Skeletal muscle tissue (tissue), 4 donors: Measurements from ENCODE around the gene PITPNM2. TPM values are rescaled to one million over a fixed set of nuclear protein-coding genes. Genes with fewer than 3 reads are reported as not detected.

Experiments used
- H3K27ac ChIP-seq: one replicate; pipeline ENCODE4 v1.7.0; 2013; ENCODE audit warnings: mild to moderate bottlenecking, low read depth, low read length, inconsistent platforms
- H3K27me3 ChIP-seq, 3 donors: one replicate each; pipeline ENCODE4 v1.7.0; 2013; ENCODE audit warnings: low read length in 3 of 3; ENCODE audit not compliant: control insufficient read depth in 3 of 3, insufficient read depth in 3 of 3
- H3K36me3 ChIP-seq, 3 donors: one replicate each; pipeline ENCODE4 v1.7.0; 2013; ENCODE audit warnings: low read length in 3 of 3; ENCODE audit not compliant: control insufficient read depth in 3 of 3, insufficient read depth in 3 of 3
- H3K4me1 ChIP-seq, 3 donors: one replicate each; pipeline ENCODE4 v1.7.0; 2013; ENCODE audit warnings: low read length in 3 of 3, mild to moderate bottlenecking in 3 of 3; ENCODE audit not compliant: control insufficient read depth in 3 of 3, insufficient read depth in 3 of 3
- H3K4me3 ChIP-seq, 3 donors: one replicate each; pipeline ENCODE4 v1.7.0; 2013; ENCODE audit warnings: low read length in 3 of 3
- H3K9ac ChIP-seq, 3 donors: one replicate each; pipeline ENCODE4 v1.7.0; 2013; ENCODE audit warnings: low read length in 3 of 3, mild to moderate bottlenecking in 3 of 3, moderate library complexity in 2 of 3, low read depth in 1 of 3
- H3K9me3 ChIP-seq, 3 donors: one replicate each; pipeline ENCODE4 v1.7.0; 2013; ENCODE audit warnings: low read length in 3 of 3; ENCODE audit not compliant: control insufficient read depth in 3 of 3
- total RNA-seq: library from RNA; depleted of rRNA; stranded (reverse); fragments of >200 nt; gene quantifications from one replicate; pipeline ENCODE4 v1.2.3, GENCODE V29; 2014
- donor health status: Osteomylitis.

The PITPNM2 gene
- total RNA-seq = 3.1 TPM

DNA sequence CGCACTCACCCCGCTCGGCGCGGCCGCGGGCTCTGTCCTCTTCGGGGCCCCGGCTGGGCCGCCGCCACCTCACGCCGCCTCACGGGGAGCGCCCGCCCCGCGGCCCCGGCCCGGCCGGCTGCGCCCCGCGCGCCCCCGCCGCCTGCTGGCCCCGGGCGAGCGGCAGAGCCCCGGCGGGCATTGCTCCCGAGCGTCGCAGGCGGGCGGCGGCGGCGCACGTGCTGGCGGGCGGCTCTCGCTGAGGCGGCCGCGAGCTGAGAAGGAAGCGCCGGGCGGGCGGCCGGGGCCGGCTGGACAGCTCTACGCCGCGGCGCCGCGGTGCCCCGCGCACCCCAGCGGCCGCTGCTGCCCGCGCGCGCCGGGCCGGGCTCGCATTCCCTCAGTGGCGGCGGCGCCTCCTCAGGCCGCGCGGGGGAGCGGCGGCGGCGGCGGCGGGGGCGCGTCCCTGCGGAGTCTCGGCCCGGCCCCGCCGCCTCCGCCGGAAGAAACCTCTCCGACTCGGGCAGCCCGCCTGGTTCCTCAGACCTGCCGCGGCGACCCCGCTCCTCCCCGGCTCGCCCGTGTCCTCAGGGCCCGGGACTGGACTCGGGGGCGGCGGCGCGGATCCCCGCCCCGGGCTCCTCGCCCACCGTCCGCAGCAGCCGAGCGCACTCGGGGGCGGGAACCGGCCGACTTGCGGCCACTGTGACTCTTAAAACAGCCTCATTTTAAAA is at the start of gene PITPNM2:
Gene PITPNM2, minus strand, starts transcription at position 347 of the 713 bp plus-strand sequence. CDS start 116,500 bp downstream, outside the sequence.
- no peaks in the 10 kb centered on the region for H3K9me3 ChIP-seq
- H3K9ac ChIP-seq = peak within 1 kb of the TSS; percentile 74 to 88 (median 83)
- no peaks in the 10 kb centered on the region for H3K27me3 ChIP-seq
- H3K4me1 ChIP-seq = peaks cover 17 to 27% (median 23%) of the 10 kb centered on the region in 3 donors
- peak within 1 kb of the TSS; percentile 66 to 76 (median 67) for H3K4me3 ChIP-seq
- peak within 1 kb of the TSS; percentile 74 for H3K27ac ChIP-seq
- H3K36me3 ChIP-seq = peaks cover 0 to 16% (median 3%) of the 10 kb centered on the region in 3 donors

- no peak overlapping the region for H3K27ac ChIP-seq
- H3K9ac ChIP-seq = no peak overlapping the region
- no peaks in the 10 kb centered on the region for H3K9me3 ChIP-seq
- no peaks in the 10 kb centered on the region for H3K4me1 ChIP-seq
- peaks cover 10 to 27% (median 21%) of the 10 kb centered on the region in 3 donors for H3K36me3 ChIP-seq
- H3K27me3 ChIP-seq = no peaks in the 10 kb centered on the region
- no peak overlapping the region for H3K4me3 ChIP-seq
Observed at GRCh38 chr12:123200414-123200813, 49.5 kb upstream of the PITPNM2 start.

- peaks cover 9 to 26% (median 19%) of the 10 kb centered on the region in 3 donors for H3K36me3 ChIP-seq
- H3K4me3 ChIP-seq = no peak overlapping the region
- H3K4me1 ChIP-seq = no peaks in the 10 kb centered on the region
- H3K9ac ChIP-seq = no peak overlapping the region
- no peaks in the 10 kb centered on the region for H3K27me3 ChIP-seq
- no peak overlapping the region for H3K27ac ChIP-seq
- H3K9me3 ChIP-seq = no peaks in the 10 kb centered on the region
Observed at GRCh38 chr12:123199936-123200335, 49.0 kb upstream of the PITPNM2 start.

DNA sequence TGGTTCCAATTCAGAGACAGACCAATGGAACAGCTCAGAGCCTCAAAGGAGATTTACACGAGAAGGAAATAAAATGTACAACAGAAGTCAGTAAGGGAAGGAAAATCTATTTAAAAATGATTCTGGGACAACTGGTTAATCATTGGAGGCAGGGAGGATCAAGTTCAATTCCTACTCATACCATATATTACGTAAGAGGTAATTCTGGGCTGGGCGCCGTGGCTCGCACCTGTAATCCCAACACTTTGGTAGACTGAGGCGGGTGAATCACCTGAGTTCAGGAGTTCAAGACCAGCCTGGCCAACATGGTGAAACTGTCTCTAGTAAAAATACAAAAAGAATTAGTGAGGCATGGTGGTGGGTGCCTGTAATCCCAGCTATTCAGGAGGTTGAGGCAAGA is 36.7 kb upstream of the PITPNM2 start:
- peaks cover 2 to 22% (median 19%) of the 10 kb centered on the region in 3 donors for H3K36me3 ChIP-seq

GRCh38 chr12:123180171-123180570 is 29.3 kb upstream of the PITPNM2 start:
- Histone ChIP-seq H3K9me3 (no peaks in the 10 kb centered on the region), H3K27me3 (no peaks in the 10 kb centered on the region), H3K9ac (no peak overlapping the region), H3K36me3 (peaks cover 9 to 40% (median 18%) of the 10 kb centered on the region in 3 donors), H3K4me1 (no peaks in the 10 kb centered on the region), H3K27ac (no peak overlapping the region), H3K4me3 (no peak overlapping the region)

More for the DNA sequence above, 36.7 kb upstream of the PITPNM2 start:
- Histone ChIP-seq H3K4me1 (no peaks in the 10 kb centered on the region), H3K27ac (no peak overlapping the region), H3K27me3 (no peaks in the 10 kb centered on the region), H3K4me3 (no peak overlapping the region), H3K9ac (no peak overlapping the region), H3K9me3 (no peaks in the 10 kb centered on the region)

- no peaks in the 10 kb centered on the region for H3K9me3 ChIP-seq
Observed at GRCh38 chr12:123171967-123172366, 21.1 kb upstream of the PITPNM2 start.

DNA sequence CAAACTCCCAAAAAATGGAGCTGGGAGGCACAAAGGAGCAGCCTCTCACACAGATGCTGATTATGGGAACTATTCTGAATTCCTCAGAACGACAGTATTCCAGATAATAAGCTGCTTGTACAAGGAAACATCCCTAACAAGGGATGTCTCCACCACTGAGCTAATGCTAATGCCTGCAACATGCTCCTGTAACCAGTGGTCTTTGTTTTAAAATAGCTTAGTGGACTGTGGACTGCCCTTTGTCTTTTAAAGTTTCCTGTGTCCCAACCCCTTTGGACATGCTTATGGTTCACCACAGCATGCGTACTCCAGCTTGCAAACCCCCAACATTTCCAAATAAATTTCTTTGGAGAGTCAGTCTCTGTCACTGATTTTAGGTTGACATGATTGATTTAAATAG is 16.4 kb upstream of the PITPNM2 start:
- Histone ChIP-seq H3K9ac (no peak overlapping the region), H3K9me3 (no peaks in the 10 kb centered on the region), H3K36me3 (peaks cover 4 to 38% (median 22%) of the 10 kb centered on the region in 3 donors), H3K4me1 (no peaks in the 10 kb centered on the region), H3K27me3 (no peaks in the 10 kb centered on the region), H3K27ac (no peak overlapping the region), H3K4me3 (no peak overlapping the region)

More at GRCh38 chr12:123171967-123172366, 21.1 kb upstream of the PITPNM2 start:
- H3K9ac ChIP-seq = no peak overlapping the region
- peaks cover 2 to 14% (median 2%) of the 10 kb centered on the region in 3 donors for H3K36me3 ChIP-seq
- H3K4me3 ChIP-seq = no peak overlapping the region
- H3K4me1 ChIP-seq = no peaks in the 10 kb centered on the region
- no peaks in the 10 kb centered on the region for H3K27me3 ChIP-seq
- H3K27ac ChIP-seq = no peak overlapping the region

GRCh38 chr12:123165537-123165936 is 14.6 kb upstream of the PITPNM2 start:
- no peak overlapping the region for H3K9ac ChIP-seq
- H3K9me3 ChIP-seq = no peaks in the 10 kb centered on the region
- H3K4me1 ChIP-seq = no peaks in the 10 kb centered on the region
- no peak overlapping the region for H3K4me3 ChIP-seq
- H3K36me3 ChIP-seq = peaks cover 4 to 36% (median 27%) of the 10 kb centered on the region in 3 donors
- H3K27ac ChIP-seq = no peak overlapping the region
- no peaks in the 10 kb centered on the region for H3K27me3 ChIP-seq

DNA sequence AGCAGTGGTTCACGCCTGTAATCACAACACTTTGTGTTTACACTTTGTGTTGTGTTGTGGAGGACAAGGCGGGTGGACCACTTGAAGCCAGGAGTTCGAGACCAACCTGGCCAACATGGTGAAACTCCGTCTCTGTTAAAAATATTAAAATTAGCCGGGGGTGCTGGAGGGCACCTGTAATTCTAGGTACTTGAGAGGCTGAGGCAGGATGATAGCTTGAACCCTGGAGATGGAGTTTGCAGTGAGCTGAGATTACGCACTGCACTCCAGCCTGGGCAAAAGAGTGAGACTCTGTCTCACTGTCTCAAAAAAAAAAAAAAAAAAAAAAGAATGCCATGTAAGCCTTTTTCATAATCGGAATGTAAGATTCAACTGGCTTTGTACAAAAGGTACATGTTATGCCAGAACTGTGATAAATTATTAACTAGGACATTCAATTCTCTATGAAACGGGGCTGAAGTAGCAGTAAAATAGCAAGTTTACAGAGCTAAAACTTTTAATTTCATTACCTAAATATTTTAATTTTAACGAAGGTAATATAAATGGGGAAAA is 13.9 kb upstream of the PITPNM2 start:
- Histone ChIP-seq H3K27me3 (no peaks in the 10 kb centered on the region), H3K9ac (no peak overlapping the region), H3K4me3 (no peak overlapping the region), H3K9me3 (no peaks in the 10 kb centered on the region), H3K36me3 (peaks cover 4 to 36% (median 31%) of the 10 kb centered on the region in 3 donors), H3K4me1 (no peaks in the 10 kb centered on the region), H3K27ac (no peak overlapping the region)

DNA sequence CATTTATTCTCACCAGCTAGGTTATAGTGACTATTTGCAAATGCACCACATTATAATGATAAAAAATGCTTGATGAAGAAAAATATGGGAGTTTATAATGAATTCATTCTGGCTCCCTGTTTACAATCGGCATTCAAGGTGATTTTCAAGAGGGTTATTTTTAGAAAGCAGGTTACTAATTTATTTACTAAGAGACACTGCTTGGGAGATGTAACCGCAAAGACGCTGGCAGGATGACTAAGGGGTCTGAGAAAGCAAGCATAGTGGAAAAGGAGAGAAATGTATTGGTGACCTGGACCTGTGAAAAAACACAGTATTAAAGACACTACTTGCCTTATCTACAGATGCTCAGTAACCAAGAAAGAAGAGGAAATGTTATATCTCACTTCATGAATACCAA is 13.3 kb upstream of the PITPNM2 start:
- Histone ChIP-seq H3K36me3 (peaks cover 4 to 36% (median 35%) of the 10 kb centered on the region in 3 donors), H3K4me3 (no peak overlapping the region), H3K27me3 (no peaks in the 10 kb centered on the region), H3K9me3 (no peaks in the 10 kb centered on the region), H3K9ac (no peak overlapping the region), H3K4me1 (no peaks in the 10 kb centered on the region), H3K27ac (no peak overlapping the region)
